GOT3 (cell line): ENCODE data around the gene AQP12B.
"Not testable (repeated sequence)": the region's sequence is repeated elsewhere in the genome, so short reads cannot be mapped to it uniquely, and the experiment has no call there.

ENCODE experiments used
- DNase-seq: peaks from one replicate; lab custom pipeline; 2025; ENCODE audit warnings: mixed read lengths; lab: John Stamatoyannopoulos, UW

AQP12B gene

GRCh38 chr2:240701091-240701735 is 18.5 kb upstream of the AQP12B start:
- no peak for DNase-seq

DNA sequence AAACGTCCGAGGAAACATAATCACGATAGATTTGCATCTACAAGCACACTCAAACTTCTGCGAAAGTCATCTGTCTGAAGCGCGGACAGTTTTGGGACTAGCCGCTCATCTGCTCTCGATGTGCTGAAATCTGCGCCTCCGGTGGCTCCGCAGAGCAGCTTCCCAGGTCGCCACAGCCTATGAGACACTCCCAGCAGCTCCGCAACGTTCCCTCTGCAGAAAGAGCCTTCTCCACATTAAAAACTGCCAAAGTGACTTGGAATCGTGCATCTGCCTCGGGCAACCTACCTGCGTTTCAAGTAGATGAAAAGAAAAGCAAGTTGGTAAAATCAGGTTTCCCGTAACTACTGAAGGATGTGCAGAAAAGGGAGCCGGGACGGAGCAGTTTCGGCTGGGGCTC is 17.9 kb upstream of the AQP12B start:
- DNase-seq: not testable (repeated sequence)

DNA sequence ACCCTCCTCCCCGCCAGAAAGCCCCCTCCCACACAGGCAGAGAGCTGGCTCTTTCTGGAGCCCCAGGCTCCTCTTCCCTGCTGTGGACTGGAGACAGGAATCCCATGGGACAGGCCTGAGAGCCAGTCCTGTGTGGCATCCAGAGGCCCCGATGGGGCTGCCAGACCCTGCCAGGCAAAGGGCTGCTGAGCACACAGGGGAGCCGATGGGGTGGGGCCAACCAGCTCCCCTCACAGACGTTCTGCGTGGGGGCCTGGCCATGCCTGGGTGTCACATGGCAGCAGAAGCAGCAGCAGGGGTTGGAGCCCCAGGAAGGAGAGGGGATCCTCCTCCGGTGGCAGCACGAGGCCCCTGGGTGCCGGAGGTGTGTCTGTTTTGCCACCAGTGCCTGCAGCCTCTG is 17.1 kb upstream of the AQP12B start:
- not testable (repeated sequence) for DNase-seq

- not testable (repeated sequence) for DNase-seq
Measured at GRCh38 chr2:240698852-240699561, 16.3 kb upstream of the AQP12B start.

DNA sequence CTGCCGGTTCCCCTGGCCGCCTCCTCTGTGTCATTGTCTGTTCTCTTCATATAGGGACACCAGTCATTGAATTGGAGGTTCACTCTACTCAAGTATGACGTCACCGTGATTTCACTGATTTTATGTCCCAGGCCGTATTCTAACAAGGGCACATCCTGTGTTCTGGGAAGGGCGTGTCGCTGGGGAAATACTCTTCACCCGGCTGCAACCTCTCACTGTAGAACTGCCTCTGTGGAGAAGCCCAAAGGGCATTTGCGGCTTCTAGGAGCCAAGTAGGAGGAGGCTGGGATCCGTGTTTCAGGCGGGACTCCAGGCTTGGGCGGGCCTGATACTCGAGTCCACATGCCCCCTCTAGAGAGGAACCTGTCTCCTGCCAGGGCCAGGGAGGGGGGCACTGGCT is 13.8 kb upstream of the AQP12B start:
- DNase-seq: not testable (repeated sequence)

- not testable (repeated sequence) for DNase-seq
Measured at GRCh38 chr2:240695593-240695992, 12.9 kb upstream of the AQP12B start.

DNA sequence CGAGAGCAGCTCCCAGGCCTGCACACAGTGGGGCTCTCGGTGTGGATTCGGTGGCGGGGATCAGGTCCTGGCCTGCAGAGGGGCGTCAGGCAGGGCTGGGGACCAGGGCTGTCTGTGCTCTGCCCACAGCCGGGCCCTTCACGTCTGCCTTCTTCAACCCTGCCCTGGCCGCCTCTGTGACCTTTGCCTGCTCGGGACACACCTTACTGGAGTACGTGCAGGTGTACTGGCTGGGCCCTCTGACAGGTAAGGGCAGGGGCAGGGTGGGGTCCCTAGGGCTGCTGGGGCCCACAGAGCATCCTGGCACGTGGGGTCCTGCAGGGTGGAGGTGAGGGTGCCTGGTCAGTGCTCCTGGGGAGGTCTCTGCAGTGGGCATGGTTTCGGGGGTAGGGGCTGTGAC is 11.6 kb upstream of the AQP12B start:
- not testable (repeated sequence) for DNase-seq

DNA sequence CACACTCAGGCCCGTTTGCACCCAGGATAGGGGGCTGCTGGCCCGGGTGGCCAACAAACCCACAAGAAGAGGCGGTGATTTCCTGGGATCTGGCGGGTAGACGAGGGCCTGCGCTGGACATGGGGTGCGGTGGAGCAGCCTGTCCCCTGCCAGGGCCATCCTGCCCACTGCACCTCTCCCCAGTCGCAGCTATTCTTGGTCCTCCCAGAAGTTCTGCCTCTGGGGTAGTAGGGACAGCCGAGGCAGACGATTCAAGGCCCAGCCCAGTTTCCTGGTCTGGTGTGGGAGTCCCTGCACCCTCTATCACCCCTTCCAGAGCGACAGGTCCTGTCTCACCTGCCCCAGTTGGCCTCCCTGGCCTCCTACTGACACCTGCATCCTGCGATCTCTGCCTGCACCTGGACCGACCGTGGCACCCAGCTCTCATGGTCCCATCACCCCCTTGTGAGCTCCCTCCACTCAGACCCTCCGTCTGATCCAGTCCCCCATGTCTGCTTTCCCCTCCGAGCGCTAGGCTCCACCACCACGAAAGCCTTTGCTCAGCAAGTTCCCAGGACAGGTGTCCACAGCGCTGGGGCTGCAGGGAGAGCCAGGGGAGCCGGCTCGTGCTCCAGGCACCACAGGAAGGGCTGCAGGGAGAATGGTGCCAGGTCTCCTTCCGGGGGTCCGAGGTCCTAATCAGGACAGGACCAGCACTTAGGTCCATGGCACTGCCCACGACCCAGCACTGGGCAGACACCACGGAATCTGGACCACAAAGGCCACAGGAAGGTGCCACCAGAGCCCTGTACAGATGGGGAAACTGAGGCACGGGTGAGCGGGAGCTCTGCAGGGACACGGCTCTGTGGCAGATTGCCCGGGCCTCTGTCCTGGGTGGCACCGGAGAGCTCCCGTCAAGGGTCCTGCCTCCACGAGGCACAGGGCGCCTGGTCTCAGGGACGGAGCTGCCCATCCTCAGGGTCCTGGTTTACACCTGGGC is 10.2 kb upstream of the AQP12B start:
- not testable (repeated sequence) for DNase-seq

- not testable (repeated sequence) for DNase-seq
Measured at GRCh38 chr2:240691631-240692420, 9.1 kb upstream of the AQP12B start, which contains the start of gene AQP12A. Gene AQP12A (plus strand): TSS chr2:240691866. CDS start chr2:240691914, 48 bp downstream.

- not testable (repeated sequence) for DNase-seq
Measured at GRCh38 chr2:240691075-240691427, 8.4 kb upstream of the AQP12B start.

GRCh38 chr2:240690421-240691074 is 7.9 kb upstream of the AQP12B start:
- DNase-seq: not testable (repeated sequence)

DNA sequence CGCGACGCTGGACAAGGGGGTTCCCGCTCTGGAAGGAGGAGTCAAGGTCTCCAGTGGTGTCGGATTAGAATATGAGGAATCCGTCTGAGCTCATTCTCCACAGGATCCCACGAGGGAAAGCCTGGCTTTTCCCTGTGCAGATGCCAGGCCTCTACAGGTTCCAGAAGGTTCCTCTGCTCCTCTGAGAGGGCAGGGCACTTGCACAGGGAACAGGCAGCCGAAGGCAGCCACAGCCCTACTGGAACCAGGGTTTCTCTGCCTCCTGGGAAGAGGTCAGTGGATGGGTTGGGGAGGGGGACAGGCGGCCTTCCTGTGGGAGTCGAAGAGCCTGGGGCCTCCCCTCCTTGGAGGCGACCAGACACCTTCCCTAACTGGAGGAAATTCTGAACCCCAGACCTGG is 7.3 kb upstream of the AQP12B start:
- DNase-seq: no peak

- no peak for DNase-seq
Measured at GRCh38 chr2:240688553-240688919, 5.9 kb upstream of the AQP12B start.

- no peak for DNase-seq
Measured at GRCh38 chr2:240687741-240688552, 5.3 kb upstream of the AQP12B start.

- no peak for DNase-seq
Measured at GRCh38 chr2:240687045-240687740, 4.5 kb upstream of the AQP12B start.

DNA sequence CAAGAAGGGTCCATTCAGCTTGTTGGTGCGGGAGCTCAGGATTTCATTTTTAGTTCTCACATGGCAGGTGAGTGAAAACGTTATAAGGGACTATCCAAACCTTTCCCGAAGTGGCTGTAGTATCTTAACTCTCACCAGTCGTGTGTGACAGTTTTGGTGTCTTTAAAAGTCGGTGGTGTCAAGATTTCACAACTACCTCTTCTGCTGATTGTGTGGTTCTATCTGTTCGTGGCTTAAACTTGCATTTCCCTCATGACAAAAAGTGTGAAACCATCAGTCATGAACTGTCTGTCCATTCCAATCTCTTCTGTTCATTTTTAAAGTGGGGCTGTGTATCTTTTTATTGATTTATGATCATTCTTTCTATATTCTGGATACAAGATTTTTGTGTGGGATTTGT is 3.8 kb upstream of the AQP12B start:
- DNase-seq: no peak

DNA sequence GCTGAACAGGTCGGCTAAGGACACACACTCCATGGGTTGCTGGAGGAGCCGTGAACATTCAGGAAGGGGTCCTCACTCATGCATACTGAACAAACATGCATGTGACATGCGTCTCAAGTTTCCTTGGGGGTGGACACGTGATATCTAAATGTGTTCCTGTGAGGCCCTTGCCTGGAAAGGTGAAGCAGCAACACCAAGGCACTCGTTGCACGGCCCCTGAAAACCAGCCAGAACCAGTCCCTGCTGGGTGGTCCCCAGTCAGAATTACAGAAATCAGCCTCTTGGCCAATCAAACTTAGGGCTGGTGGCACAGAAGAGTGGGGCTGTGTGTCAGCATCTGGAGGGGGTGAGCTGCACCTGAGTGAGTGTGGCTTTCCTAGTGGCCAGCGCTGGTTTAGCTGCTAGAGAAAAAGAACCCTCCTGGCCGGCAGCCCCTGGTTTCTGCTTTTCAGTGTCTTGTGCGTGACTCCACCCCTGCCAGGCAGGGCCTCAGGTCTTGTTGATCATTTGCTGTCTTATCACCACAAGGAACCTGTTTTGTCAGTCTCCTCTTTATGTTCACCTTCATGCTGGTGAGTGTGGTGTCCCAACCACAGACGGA is 3.2 kb upstream of the AQP12B start:
- DNase-seq: no peak

GRCh38 chr2:240683980-240684728 is 1.5 kb upstream of the AQP12B start:
- not testable (repeated sequence) for DNase-seq
